Measurements from ENCODE around the gene HPN.
A peak's percentile ranks its signal among the peaks of the same experiment; 100 is the strongest.
"Not testable (repeated sequence)": the region's sequence is repeated elsewhere in the genome, so short reads cannot be mapped to it uniquely, and the experiment has no call there.

HPN gene

DNA sequence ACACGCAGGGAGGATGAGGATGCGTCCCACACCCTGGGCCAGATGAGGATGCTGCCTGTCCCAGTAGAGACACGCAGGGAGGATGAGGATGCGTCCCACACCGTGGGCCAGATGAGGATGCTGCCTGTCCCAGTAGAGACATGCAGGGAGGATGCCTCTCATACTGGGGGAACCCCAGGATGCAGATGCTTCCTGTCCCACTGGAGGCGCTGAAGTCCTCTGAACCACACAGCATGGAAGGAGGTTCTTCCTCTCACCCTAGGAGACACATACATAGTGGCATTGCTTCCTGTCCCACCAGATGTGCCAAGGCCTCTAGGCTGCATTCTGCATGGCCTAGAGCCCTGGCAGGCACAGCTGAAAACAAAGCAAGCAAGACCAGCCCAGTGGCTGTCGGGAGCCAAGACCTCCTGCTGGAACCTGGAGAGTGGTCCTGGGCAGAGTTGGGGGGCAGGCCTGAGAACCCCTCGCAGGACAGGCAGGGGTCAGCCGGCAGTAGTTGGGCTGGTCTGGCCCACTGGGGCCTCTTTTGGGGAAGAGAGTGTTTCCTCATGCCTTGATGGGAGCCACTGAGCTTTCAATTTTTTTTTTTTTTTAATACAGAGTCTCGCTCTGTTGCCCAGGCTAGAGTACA, 4.3 kb downstream of the HPN start:
- peak overlapping the region; percentile 53 to 98 (median 88) for H3K4me2 ChIP-seq
- peak overlapping the region in 10 of 11 experiments; percentile 29 to 95 (median 90); a peak in 20 of 22 replicates for H3K27ac ChIP-seq
- peak overlapping the region in 9 of 11 experiments; percentile 46 to 83 (median 77); a peak in 17 of 22 replicates for H3K9ac ChIP-seq
- no peaks in the 10 kb centered on the region for H3K9me3 ChIP-seq (replicated peaks in 1 of 11)
- peak overlapping the region in 3 of 10 experiments; percentile 3 to 26 (median 19); a peak in 4 of 20 replicates for H3K4me3 ChIP-seq
- peaks cover 0 to 24% (median 0%) of the 10 kb centered on the region in 11 experiments; a peak in 2 of 22 replicates for H3K36me3 ChIP-seq
- no peak for TF ChIP-seq Cebpa-rat (IDR thresholded peaks at IDR 0.05)
- H3K27me3 ChIP-seq: no peaks in the 10 kb centered on the region
- H3K4me1 ChIP-seq: peaks cover 69 to 90% (median 86%) of the 10 kb centered on the region in 10 experiments
- peaks cover 0 to 14% (median 0%) of the 10 kb centered on the region in 11 experiments; a peak in 3 of 22 replicates for H4K20me1 ChIP-seq

DNA sequence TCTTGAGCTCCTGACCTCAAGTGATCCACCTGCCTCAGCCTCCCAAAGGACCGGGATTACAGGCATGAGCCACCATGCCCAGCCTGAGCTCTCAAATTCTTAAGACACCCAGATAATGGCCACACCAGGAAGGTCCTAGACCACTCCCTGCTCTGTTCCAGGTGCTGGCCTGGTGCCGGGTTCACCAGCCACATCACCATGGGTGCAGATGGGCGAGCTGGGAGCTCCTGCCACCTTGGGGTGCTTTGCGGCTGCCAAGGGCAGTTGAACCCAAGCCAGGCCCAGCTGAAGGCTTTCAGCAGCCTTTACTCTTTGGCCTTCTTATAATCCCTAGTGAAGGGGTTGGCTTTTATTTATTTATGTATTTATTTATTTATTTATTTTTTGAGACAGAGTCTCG, 4.9 kb downstream of the HPN start:
- TF ChIP-seq Cebpa-rat (IDR thresholded peaks at IDR 0.05): no peak
- peak overlapping the region in 1 of 10 experiments; percentile 26; a peak in 1 of 20 replicates for H3K4me3 ChIP-seq
- H3K27ac ChIP-seq: peak overlapping the region in 10 of 11 experiments; percentile 41 to 95 (median 90); a peak in 19 of 22 replicates
- H4K20me1 ChIP-seq: peaks cover 0 to 14% (median 0%) of the 10 kb centered on the region in 11 experiments; a peak in 3 of 22 replicates
- peak overlapping the region; percentile 53 to 98 (median 80) for H3K4me2 ChIP-seq
- no peaks in the 10 kb centered on the region for H3K9me3 ChIP-seq (replicated peaks in 1 of 11)
- H3K9ac ChIP-seq: peak overlapping the region in 9 of 11 experiments; percentile 46 to 83 (median 77); a peak in 17 of 22 replicates
- peaks cover 0 to 24% (median 0%) of the 10 kb centered on the region in 11 experiments; a peak in 2 of 22 replicates for H3K36me3 ChIP-seq
- H3K27me3 ChIP-seq: no peaks in the 10 kb centered on the region
- peaks cover 62 to 83% (median 79%) of the 10 kb centered on the region in 10 experiments for H3K4me1 ChIP-seq

DNA sequence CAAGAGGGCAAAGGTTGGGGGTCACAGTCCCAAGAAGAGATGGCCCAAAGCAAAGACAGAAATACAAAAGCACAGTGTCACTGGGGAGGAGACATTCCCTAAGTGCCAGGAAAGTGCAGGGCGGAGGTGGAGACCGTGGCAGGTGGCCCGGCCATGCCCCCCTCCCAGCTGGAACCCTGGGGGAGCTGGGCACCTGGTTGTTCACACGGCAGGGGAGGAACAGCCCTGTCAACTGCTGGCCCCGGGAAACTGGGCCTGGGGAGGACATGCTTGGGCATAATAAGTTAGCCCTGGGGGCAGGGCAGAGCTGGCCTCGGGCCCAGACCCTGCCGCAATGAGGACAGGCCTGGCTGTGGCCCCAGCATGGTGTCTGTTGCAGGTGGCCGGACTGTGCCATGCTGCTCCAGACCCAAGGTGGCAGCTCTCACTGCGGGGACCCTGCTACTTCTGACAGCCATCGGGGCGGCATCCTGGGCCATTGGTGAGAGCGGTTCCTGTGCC, 7.4 kb downstream of the HPN start:
- H4K20me1 ChIP-seq: peaks cover 0 to 11% (median 0%) of the 10 kb centered on the region in 11 experiments; a peak in 3 of 22 replicates
- H3K27me3 ChIP-seq: no peaks in the 10 kb centered on the region
- H3K9ac ChIP-seq: peak overlapping the region in 2 of 11 experiments; percentile 34 to 41; a peak in 1 of 22 replicates
- peak overlapping the region in 8 of 11 experiments; percentile 19 to 94 (median 76); a peak in 14 of 22 replicates for H3K4me2 ChIP-seq
- no peak for TF ChIP-seq Cebpa-rat (IDR thresholded peaks at IDR 0.05)
- H3K4me1 ChIP-seq: peaks cover 37 to 71% (median 66%) of the 10 kb centered on the region in 10 experiments
- H3K27ac ChIP-seq: peak overlapping the region in 4 of 11 experiments; percentile 24 to 91 (median 43); a peak in 5 of 22 replicates
- no peaks in the 10 kb centered on the region for H3K9me3 ChIP-seq (replicated peaks in 1 of 11)
- H3K4me3 ChIP-seq: no peak overlapping the region
- peaks cover 0 to 16% (median 0%) of the 10 kb centered on the region in 11 experiments; a peak in 1 of 22 replicates for H3K36me3 ChIP-seq

DNA sequence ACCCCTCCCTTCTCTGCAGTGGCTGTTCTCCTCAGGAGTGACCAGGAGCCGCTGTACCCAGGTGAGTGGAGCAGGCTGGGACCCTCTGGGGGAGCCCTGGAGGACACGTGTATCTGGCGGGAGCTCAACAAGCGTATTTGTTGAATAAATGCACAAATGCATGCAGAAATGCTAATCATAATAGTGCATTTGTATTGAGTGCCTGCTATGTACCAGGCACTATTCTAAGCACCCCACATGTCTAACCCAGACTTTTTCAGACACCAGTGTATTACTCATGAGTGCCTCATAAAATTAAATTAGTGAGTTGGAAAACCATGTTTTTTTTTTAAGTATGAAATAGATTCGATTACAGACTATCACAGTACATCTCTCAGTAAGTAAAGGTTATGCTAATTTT, 7.9 kb downstream of the HPN start:
- Histone ChIP-seq H3K4me1 (peaks cover 33 to 68% (median 62%) of the 10 kb centered on the region in 10 experiments), H3K27ac (peak overlapping the region in 3 of 11 experiments; percentile 24 to 91 (median 32); a peak in 3 of 22 replicates), H3K27me3 (no peaks in the 10 kb centered on the region), H3K4me3 (no peak overlapping the region), H3K36me3 (peaks cover 0 to 16% (median 0%) of the 10 kb centered on the region in 11 experiments; a peak in 1 of 22 replicates), H3K9ac (peak overlapping the region in 1 of 11 experiments; percentile 41; a peak in 1 of 22 replicates), H3K9me3 (replicated peaks in 1 of 11) (no peaks in the 10 kb centered on the region), H4K20me1 (peaks cover 0 to 11% (median 0%) of the 10 kb centered on the region in 11 experiments; a peak in 3 of 22 replicates), H3K4me2 (peak overlapping the region in 8 of 11 experiments; percentile 19 to 94 (median 76); a peak in 12 of 22 replicates)
- TF ChIP-seq Cebpa-rat (IDR thresholded peaks at IDR 0.05): no peak

DNA sequence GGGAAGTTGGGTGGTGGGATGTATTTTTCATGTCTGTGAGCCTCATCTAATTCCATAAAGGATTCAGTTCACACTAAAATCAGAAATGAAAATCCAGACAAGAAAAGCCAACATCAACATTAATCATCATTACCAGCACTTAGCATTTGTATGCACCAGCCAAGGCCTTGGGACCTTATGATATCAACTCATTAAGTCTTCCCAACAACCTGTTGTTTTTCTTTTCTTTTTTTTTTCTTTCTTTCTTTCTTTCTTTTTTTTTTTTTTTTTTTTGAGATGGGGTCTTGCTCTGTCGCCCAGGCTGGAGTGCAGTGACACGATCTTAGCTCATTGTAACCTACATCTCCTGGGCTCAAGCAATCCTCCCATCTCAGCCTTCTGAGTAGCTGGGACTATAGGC, 9.1 kb downstream of the HPN start:
- not testable (repeated sequence) for H3K4me3 ChIP-seq; H4K20me1 ChIP-seq; H3K27ac ChIP-seq; H3K4me2 ChIP-seq; H3K9ac ChIP-seq; H3K9me3 ChIP-seq (replicated peaks in 1 of 11); H3K27me3 ChIP-seq
- peaks cover 0 to 16% (median 0%) of the 10 kb centered on the region in 11 experiments; a peak in 1 of 22 replicates for H3K36me3 ChIP-seq
- peaks cover 21 to 68% (median 54%) of the 10 kb centered on the region in 10 experiments for H3K4me1 ChIP-seq

DNA sequence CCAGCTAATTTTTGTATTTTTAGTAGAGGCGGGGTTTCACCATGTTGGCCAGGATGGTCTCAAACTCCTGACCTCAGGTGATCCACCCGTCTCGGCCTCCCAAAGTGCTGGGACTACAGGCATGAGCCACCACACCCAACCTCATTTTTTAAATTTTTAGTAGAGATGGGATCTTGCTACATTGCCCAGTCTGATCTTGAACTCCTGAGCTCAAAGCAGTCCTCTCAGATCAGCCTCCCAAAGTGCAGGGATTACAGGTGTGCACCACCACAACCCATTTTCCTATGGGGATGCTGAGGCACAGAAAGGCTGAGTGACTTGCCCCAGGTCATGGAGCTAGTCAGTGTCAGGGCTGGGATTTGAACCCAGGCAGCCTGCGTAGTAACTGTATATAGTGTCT, 9.7 kb downstream of the HPN start:
- H3K4me2 ChIP-seq; H3K9me3 ChIP-seq (replicated peaks in 1 of 11); H3K4me3 ChIP-seq; H4K20me1 ChIP-seq; H3K27me3 ChIP-seq; H3K27ac ChIP-seq; H3K9ac ChIP-seq: not testable (repeated sequence)
- Histone ChIP-seq H3K4me1 (peaks cover 15 to 66% (median 53%) of the 10 kb centered on the region in 10 experiments), H3K36me3 (peaks cover 0 to 16% (median 0%) of the 10 kb centered on the region in 11 experiments; a peak in 1 of 22 replicates)

DNA sequence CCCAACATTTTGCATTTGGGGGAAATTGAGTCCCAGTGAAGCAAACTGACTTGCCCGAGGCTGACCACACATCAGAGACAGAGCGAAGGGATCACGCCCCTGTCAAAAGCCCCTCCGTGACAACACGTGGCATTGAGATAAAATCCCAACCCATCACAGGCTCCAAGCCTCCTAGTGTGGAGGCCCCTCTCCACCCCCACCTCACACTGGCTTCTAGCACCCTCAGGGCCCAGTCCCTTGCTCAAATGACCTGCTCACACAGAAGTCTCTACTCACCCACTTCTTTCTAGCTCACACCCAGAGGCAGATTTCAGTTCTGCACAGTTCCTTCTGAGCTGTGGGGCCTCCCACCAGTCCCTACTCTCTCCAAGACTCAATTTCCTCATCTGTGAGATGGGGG, 10.3 kb downstream of the HPN start:
- TF ChIP-seq Cebpa-rat (IDR thresholded peaks at IDR 0.05): no peak
- H3K9ac ChIP-seq: no peak overlapping the region

DNA sequence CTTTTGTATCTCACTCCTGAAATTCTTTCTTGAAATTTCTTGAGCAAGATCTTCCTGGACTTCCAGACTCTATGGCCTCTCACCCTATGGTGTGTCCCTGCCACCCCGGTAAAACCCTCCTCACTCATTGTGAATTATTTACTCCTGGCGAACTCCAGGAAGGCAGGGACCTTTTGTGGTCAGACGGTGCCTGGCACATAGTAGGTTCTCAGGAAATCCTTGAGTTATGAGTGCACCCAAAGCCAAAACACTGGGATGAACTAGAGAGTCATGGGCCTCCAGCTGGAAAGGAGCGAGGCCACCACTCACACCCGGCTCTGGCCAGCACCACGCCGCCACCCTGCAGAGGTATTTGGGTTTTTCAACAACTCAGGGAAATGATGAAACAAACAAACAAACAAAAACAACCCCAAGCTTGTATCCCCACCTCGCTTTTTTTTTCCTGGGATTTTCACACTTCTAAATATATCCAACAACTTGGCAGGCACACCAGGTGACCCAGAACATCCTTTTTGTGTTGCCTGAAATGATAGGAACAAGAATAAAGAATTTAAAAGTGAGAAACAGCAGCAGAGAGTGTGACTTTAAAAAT, 11.2 kb downstream of the HPN start:
- Histone ChIP-seq H3K9me3 (replicated peaks in 1 of 11) (no peaks in the 10 kb centered on the region), H3K27ac (0 out of 22 replicates have a peak overlapping the region, but pooled peaks of 1 of the 11 experiments have one; percentile 10), H3K4me1 (peaks cover 7 to 56% (median 39%) of the 10 kb centered on the region in 10 experiments), H3K36me3 (peaks cover 0 to 16% (median 0%) of the 10 kb centered on the region in 11 experiments; a peak in 1 of 22 replicates), H3K27me3 (no peaks in the 10 kb centered on the region), H3K4me3 (no peak overlapping the region), H3K4me2 (peak overlapping the region in 4 of 11 experiments; percentile 36 to 53 (median 46); a peak in 8 of 22 replicates), H3K9ac (peak overlapping the region in 2 of 11 experiments; percentile 6 to 52; a peak in 2 of 22 replicates), H4K20me1 (no peaks in the 10 kb centered on the region)
- no peak for TF ChIP-seq Cebpa-rat (IDR thresholded peaks at IDR 0.05)

More for the DNA sequence above, 10.3 kb downstream of the HPN start:
- H4K20me1 ChIP-seq: no peaks in the 10 kb centered on the region
- H3K4me2 ChIP-seq: no peak overlapping the region
- peaks cover 0 to 16% (median 0%) of the 10 kb centered on the region in 11 experiments; a peak in 1 of 22 replicates for H3K36me3 ChIP-seq
- H3K9me3 ChIP-seq (replicated peaks in 1 of 11): no peaks in the 10 kb centered on the region
- H3K4me3 ChIP-seq: no peak overlapping the region
- no peak overlapping the region for H3K27ac ChIP-seq
- H3K4me1 ChIP-seq: peaks cover 10 to 65% (median 48%) of the 10 kb centered on the region in 10 experiments
- H3K27me3 ChIP-seq: no peaks in the 10 kb centered on the region

Measured in BLaER1 treated with 17β-estradiol and CSF1 and Interleukin-3, amounts not matched to agents 10 nM and 100 nM (cell line).